ENCODE results near the gene UBE2J2. TPM values are rescaled to one million over a fixed set of nuclear protein-coding genes. Genes with fewer than 3 reads are reported as not detected.

UBE2J2 gene
- total and polyA plus RNA-seq, 2 of the 4 experiments (the other 2 are of a cell fraction) = 20.6 to 67.5 TPM

- no peak overlapping the region for H3K18ac ChIP-seq (ENCODE audit: low read depth, low read length)
- no peak overlapping the region; the same call in 2 of the 3 replicates for H2BK15ac ChIP-seq (ENCODE audit: low read depth, low read length)
- WGBS, 2 experiments (ENCODE audit: extremely low coverage in 2 of 2, insufficient read length in 1 of 2) = no CpG with 5 or more reads among the region's 25 CpGs
- no peaks in the 10 kb centered on the region for H3K9me1 ChIP-seq (ENCODE audit: insufficient read depth, low read length)
- TF ChIP-seq POLR2A (IDR thresholded peaks at IDR 0.05; ENCODE audit: low read depth, low read length) (no peak), RAD21 (IDR thresholded peaks at IDR 0.05; ENCODE audit: low read length) (no peak), NFE2L2 (IDR thresholded peaks at IDR 0.05; ENCODE audit: low read depth, low read length) (no peak), CHD1 (IDR thresholded peaks at IDR 0.05; ENCODE audit: low read depth, low read length) (no peak), MXI1 (IDR thresholded peaks at IDR 0.05; ENCODE audit: borderline replicate concordance, low read depth, low read length) (no peak), SMC3 (IDR thresholded peaks at IDR 0.05; ENCODE audit: low read depth, low read length) (no peak), RCOR1 (IDR thresholded peaks at IDR 0.05; ENCODE audit: insufficient replicate concordance, low read length) (no peak), USF2 (IDR thresholded peaks at IDR 0.05; ENCODE audit: low read depth, low read length) (no peak), CTCF (conservative IDR thresholded peaks at IDR 0.05; ENCODE audit: low read depth, low read length) (no peak), BHLHE40 (IDR thresholded peaks at IDR 0.05; ENCODE audit: low read depth, low read length) (no peak), MAFK (IDR thresholded peaks at IDR 0.05; ENCODE audit: low read depth, low read length) (no peak), RFX5 (IDR thresholded peaks at IDR 0.05; ENCODE audit: low read depth, low read length) (no peak), MAZ (IDR thresholded peaks at IDR 0.05; ENCODE audit: borderline replicate concordance, low read depth, low read length) (no peak), CEBPB (IDR thresholded peaks at IDR 0.05; ENCODE audit: low read depth, low read length) (no peak)
- peak overlapping the region; percentile 3; the same call in 1 of the 2 replicates for H2AK5ac ChIP-seq (ENCODE audit: low read depth, low read length)
- ChIA-PET CTCF (no interaction called here), POLR2A (ENCODE audit: unreplicated experiment) (no interaction called here)
- no peak for ATAC-seq (ENCODE audit: low read depth)
- BruUV-seq (replicated peaks) = no TSS peak
- DNase-seq = no peak
- no peak overlapping the region for H4K8ac ChIP-seq (ENCODE audit: low read depth in 2 of 2, low read length in 2 of 2)
- H2BK20ac ChIP-seq (ENCODE audit: low read depth, low read length) = no peak overlapping the region
- H4K20me1 ChIP-seq (ENCODE audit: insufficient read depth, low read length) = no peaks in the 10 kb centered on the region; the same call in 1 of the 2 replicates
- H4K91ac ChIP-seq (ENCODE audit: insufficient read depth, low read depth, low read length) = no peak overlapping the region
- no peak overlapping the region for H3K4me2 ChIP-seq (ENCODE audit: low read depth, low read length)
- no peaks in the 10 kb centered on the region for H3K27me3 ChIP-seq (ENCODE audit: control insufficient read depth, insufficient read depth, low read length)
- in situ Hi-C loops (cut with MboI; ENCODE audit: low sequenced_read_pairs) = no loop called here
- peaks cover 0 to under 1% of the 10 kb centered on the region in 2 experiments; a peak in 1 of 4 replicates for H3K79me1 ChIP-seq (ENCODE audit: low read depth in 1 of 2, low read length in 2 of 2)
- H3K56ac ChIP-seq (ENCODE audit: extremely low read depth, insufficient read depth, low read length) = no peak overlapping the region
- H3K9ac ChIP-seq (ENCODE audit: low read depth, low read length) = no peak overlapping the region
- H2BK5ac ChIP-seq (ENCODE audit: low read depth, low read length, poor library complexity, severe bottlenecking) = no peak overlapping the region
- H3K27ac ChIP-seq (ENCODE audit: insufficient read depth, low read length) = no peak overlapping the region
- intact Hi-C loops (cut with micrococcal nuclease) = no loop called here
- peaks cover 13% of the 10 kb centered on the region for H3K4me1 ChIP-seq (ENCODE audit: control insufficient read depth, insufficient read depth, low read length)
- H3K23ac ChIP-seq (ENCODE audit: low read depth, low read length) = no peak overlapping the region
- no peak overlapping the region for H3K14ac ChIP-seq (replicated peaks; ENCODE audit: low read depth, low read length)
- no peaks in the 10 kb centered on the region for H3K9me3 ChIP-seq (ENCODE audit: control insufficient read depth, insufficient read depth, low read length)
- dilution Hi-C loops (cut with HindIII; ENCODE audit: low sequenced_read_pairs, unreplicated experiment) = no loop called here
- no peak overlapping the region for H3K4me3 ChIP-seq (ENCODE audit: insufficient read depth, low read depth, low read length)
- H2AK9ac ChIP-seq (replicated peaks; ENCODE audit: low read depth, low read length, poor library complexity) = no peak overlapping the region
- H3K4ac ChIP-seq (ENCODE audit: low read depth, low read length) = no peak overlapping the region
- peaks cover 12% of the 10 kb centered on the region; the same call in 1 of the 2 replicates for H3K36me3 ChIP-seq (ENCODE audit: control insufficient read depth, insufficient read depth, low read length)
- no peak overlapping the region for H2BK120ac ChIP-seq (ENCODE audit: low read depth, low read length)
- H4K5ac ChIP-seq (ENCODE audit: low read depth, low read length) = no peak overlapping the region
- no peak overlapping the region for H2AFZ ChIP-seq (replicated peaks; ENCODE audit: low read length, poor library complexity)
Observed at GRCh38 chr1:1247341-1247913, 26.2 kb downstream of the UBE2J2 start.

Measured in IMR-90 (cell line).